Cardiac septum (tissue), 1 donor: ENCODE measurements around the gene JAG2. TPM values are rescaled to one million over a fixed set of nuclear protein-coding genes. Genes with fewer than 3 reads are reported as not detected.

Experiments used
- DNase-seq: peaks from one replicate; pipeline ENCODE4 v3.0.0-alpha.2; 2020; ENCODE audit warnings: low spot score
- intact Hi-C: fragments of 100-400 bp; cut with DNase I; formaldehyde crosslinking; loops from one replicate; pipeline ENCODE4 v1.14.0; 2022
- total RNA-seq: library from RNA; stranded (reverse); fragmentation: NEBNext Ultra II Directional; extraction: Animal tissue kit (Norgen Biotek cat#: 25700); gene quantifications from one replicate; pipeline ENCODE4 v1.2.1, GENCODE V29; 2021
- donor health status: DM: no; HTN: no; CAD: no.

The JAG2 gene
- total RNA-seq, 1 donor from 2014 or later: 36.7 TPM

- intact Hi-C loops: no loop called here
- DNase-seq: no peak
Observed at GRCh38 chr14:105107781-105108515, 60.6 kb downstream of the JAG2 start.

- DNase-seq: peak; percentile 44
- intact Hi-C loops: no loop called here
Observed at GRCh38 chr14:105107351-105107750, 61.2 kb downstream of the JAG2 start.

GRCh38 chr14:105105158-105105557 lies 63.4 kb downstream of the JAG2 start:
- intact Hi-C loops: no loop called here
- no peak for DNase-seq

- intact Hi-C loops: no loop called here
- DNase-seq: no peak
Observed at GRCh38 chr14:105102893-105103292, 65.7 kb downstream of the JAG2 start.

GRCh38 chr14:105102361-105102870 lies 66.2 kb downstream of the JAG2 start:
- intact Hi-C loops: no loop called here
- peak; percentile 33 for DNase-seq

GRCh38 chr14:105100910-105101309 lies 67.7 kb downstream of the JAG2 start:
- intact Hi-C loops: no loop called here
- peak; percentile 15 for DNase-seq

- no peak for DNase-seq
- intact Hi-C loops: no loop called here
Observed at GRCh38 chr14:105099778-105100177, 68.8 kb downstream of the JAG2 start.

- intact Hi-C loops: no loop called here
- peak; percentile 59 for DNase-seq
Observed at GRCh38 chr14:105098316-105098715, 70.3 kb downstream of the JAG2 start.

- no peak for DNase-seq
- intact Hi-C loops: no loop called here
Observed at GRCh38 chr14:105097794-105098127, 70.8 kb downstream of the JAG2 start.

GRCh38 chr14:105096206-105096875 lies 72.2 kb downstream of the JAG2 start:
- intact Hi-C loops: no loop called here
- peak; percentile 67 for DNase-seq

- intact Hi-C loops: no loop called here
- DNase-seq: peak; percentile 69
Observed at GRCh38 chr14:105095236-105095805, 73.3 kb downstream of the JAG2 start.

- intact Hi-C loops: loop anchor here (5.0 kb wide), 5 partner anchors 73 to 378 kb away; partner anchors contain the start of genes CRIP2, JAG2 and NUDT14
- peak; percentile 71 for DNase-seq
Observed at GRCh38 chr14:105094193-105094907, 74.2 kb downstream of the JAG2 start.

GRCh38 chr14:105093431-105094192 lies 75.0 kb downstream of the JAG2 start:
- DNase-seq: peak; percentile 87
- intact Hi-C loops: loop anchor here (2.0 to 5.0 kb wide), 6 partner anchors 74 to 379 kb away; partner anchors contain the start of genes CRIP2, JAG2 and NUDT14

- peak; percentile 82 for DNase-seq
- intact Hi-C loops: loop anchor here (2.0 to 5.0 kb wide), 6 partner anchors 74 to 379 kb away; partner anchors contain the start of genes CRIP2, JAG2 and NUDT14
Observed at GRCh38 chr14:105093038-105093430, 75.5 kb downstream of the JAG2 start.

GRCh38 chr14:105092171-105093037 lies 76.2 kb downstream of the JAG2 start:
- intact Hi-C loops: loop anchor here (2.0 to 5.0 kb wide), 6 partner anchors 75 to 380 kb away; partner anchors contain the start of genes CRIP2, JAG2 and NUDT14
- peak; percentile 77 for DNase-seq

GRCh38 chr14:105091517-105092170 lies 76.9 kb downstream of the JAG2 start:
- intact Hi-C loops: loop anchor here (2.0 to 5.0 kb wide), 6 partner anchors 76 to 381 kb away; partner anchors contain the start of genes CRIP2, JAG2 and NUDT14
- peak; percentile 90 for DNase-seq

GRCh38 chr14:105091054-105091516 lies 77.5 kb downstream of the JAG2 start:
- intact Hi-C loops: loop anchor here (5.0 kb wide), 5 partner anchors 76 to 381 kb away; partner anchors contain the start of genes CRIP2, JAG2 and NUDT14
- no peak for DNase-seq
